SK-N-SH treated with all-trans-retinoic acid at 6 μM for 48 hours (cell line): ENCODE results near the gene LPAR5.

Experiments
- ATAC-seq: fragments of 200-7000 bp; cut with Tn5 transposase; 3 replicates; pipeline ENCODE4 v1.9.1; 2020; ENCODE audit warnings: mild to moderate bottlenecking, moderate library complexity
- ARNTL ChIP-seq: fragments of 450-650 bp; formaldehyde crosslinking; IDR thresholded peaks from 2 replicates; pipeline ENCODE4 v1.5.0; 2020; ENCODE audit warnings: low read depth, mild to moderate bottlenecking, moderate library complexity, borderline replicate concordance
- BACH2 ChIP-seq: fragments of 250-450 bp; sonication (Bioruptor Pico); IDR thresholded peaks from 2 replicates; pipeline ENCODE4 v1.9.0; 2021; ENCODE audit warnings: mild to moderate bottlenecking, borderline replicate concordance
- CREB5 ChIP-seq: fragments of 250-450 bp; sonication (Bioruptor Pico); IDR thresholded peaks from 2 replicates; pipeline ENCODE4 v1.5.1; 2020; ENCODE audit warnings: low read depth, mild to moderate bottlenecking, moderate library complexity
- CSDC2 ChIP-seq: fragments of 250-450 bp; sonication (Bioruptor Pico); IDR thresholded peaks from 2 replicates; pipeline ENCODE4 v1.5.0; 2020; ENCODE audit warnings: mild to moderate bottlenecking, moderate library complexity
- ESRRG ChIP-seq: fragments of 250-450 bp; sonication (Bioruptor Pico); IDR thresholded peaks from 2 replicates; pipeline ENCODE4 v1.6.1; 2021; ENCODE audit warnings: mild to moderate bottlenecking
- GLIS3 ChIP-seq: fragments of 250-450 bp; sonication (Bioruptor Pico); IDR thresholded peaks from 2 replicates; pipeline ENCODE4 v1.5.0; 2020; ENCODE audit warnings: mild to moderate bottlenecking, moderate library complexity
- ISL1 ChIP-seq: fragments of 250-450 bp; sonication (Bioruptor Pico); IDR thresholded peaks from 2 replicates; pipeline ENCODE4 v2.1.2; 2022; ENCODE audit warnings: mild to moderate bottlenecking, moderate library complexity
- OSR1 ChIP-seq: fragments of 250-450 bp; sonication (Bioruptor Pico); IDR thresholded peaks from 2 replicates; pipeline ENCODE4 v1.8.0; 2022; ENCODE audit warnings: moderate library complexity, mild to moderate bottlenecking, inconsistent platforms
- POU6F1 ChIP-seq: fragments of 250-450 bp; sonication (Bioruptor Pico); IDR thresholded peaks from 2 replicates; pipeline ENCODE4 v1.8.0; 2021; ENCODE audit warnings: low read depth, mild to moderate bottlenecking, moderate library complexity, borderline replicate concordance
- PPARA ChIP-seq: fragments of 250-450 bp; sonication (Bioruptor Pico); IDR thresholded peaks from 2 replicates; pipeline ENCODE4 v1.5.0; 2020; ENCODE audit warnings: mild to moderate bottlenecking, borderline replicate concordance
- RARB ChIP-seq: fragments of 250-450 bp; sonication (Bioruptor Pico); IDR thresholded peaks from 2 replicates; pipeline ENCODE4 v1.8.0; 2021; ENCODE audit warnings: mild to moderate bottlenecking, moderate library complexity
- SNAI2 ChIP-seq: fragments of 250-450 bp; sonication (Bioruptor Pico); IDR thresholded peaks from 2 replicates; pipeline ENCODE4 v1.5.0; 2020; ENCODE audit warnings: mild to moderate bottlenecking, moderate library complexity
- TCF4 ChIP-seq: fragments of 250-450 bp; sonication (Bioruptor Pico); IDR thresholded peaks from 2 replicates; pipeline ENCODE4 v1.8.0; 2021; ENCODE audit warnings: mild to moderate bottlenecking, moderate library complexity, borderline replicate concordance
- TOX ChIP-seq: fragments of 250-450 bp; sonication (Bioruptor Pico); IDR thresholded peaks from 2 replicates; pipeline ENCODE4 v1.8.0; 2021; ENCODE audit warnings: mild to moderate bottlenecking, moderate library complexity, borderline replicate concordance
- TSHZ2 ChIP-seq: fragments of 250-450 bp; sonication (Bioruptor Pico); IDR thresholded peaks from 2 replicates; pipeline ENCODE4 v1.5.0; 2020; ENCODE audit warnings: mild to moderate bottlenecking, moderate library complexity
- ZC3H10 ChIP-seq: fragments of 250-450 bp; sonication (Bioruptor Pico); IDR thresholded peaks from 2 replicates; pipeline ENCODE4 v1.5.1; 2021; ENCODE audit warnings: mild to moderate bottlenecking, moderate library complexity
- ZFP3 ChIP-seq: fragments of 250-450 bp; sonication (Bioruptor Pico); IDR thresholded peaks from 2 replicates; pipeline ENCODE4 v1.5.0; 2020; ENCODE audit warnings: mild to moderate bottlenecking, moderate library complexity
- ZFP30 ChIP-seq: fragments of 450-650 bp; formaldehyde crosslinking; IDR thresholded peaks from 2 replicates; pipeline ENCODE4 v1.5.0; 2022; ENCODE audit warnings: mild to moderate bottlenecking, moderate library complexity
- ZNF565 ChIP-seq: fragments of 450-650 bp; formaldehyde crosslinking; conservative IDR thresholded peaks from 2 replicates; pipeline ENCODE4 v1.5.0; 2020; ENCODE audit warnings: low read depth, mild to moderate bottlenecking, moderate library complexity
- ZNF70 ChIP-seq: fragments of 450-650 bp; formaldehyde crosslinking; IDR thresholded peaks from 2 replicates; pipeline ENCODE4 v1.5.0; 2020; ENCODE audit warnings: mild to moderate bottlenecking, moderate library complexity
- ZNF8 ChIP-seq: fragments of 450-650 bp; formaldehyde crosslinking; IDR thresholded peaks from 2 replicates; pipeline ENCODE4 v1.5.0; 2020; ENCODE audit warnings: mild to moderate bottlenecking, moderate library complexity
- TF ChIP-seq, protein P1 (sequence below): fragments of 250-450 bp; sonication (Bioruptor Pico); IDR thresholded peaks from 2 replicates; pipeline ENCODE4 v1.8.0; 2020; ENCODE audit warnings: mild to moderate bottlenecking, moderate library complexity, borderline replicate concordance
- TF ChIP-seq, protein P2 (sequence below): fragments of 250-450 bp; sonication (Bioruptor Pico); IDR thresholded peaks from 2 replicates; pipeline ENCODE4 v1.5.1; 2021; ENCODE audit warnings: mild to moderate bottlenecking, moderate library complexity

The LPAR5 gene

DNA sequence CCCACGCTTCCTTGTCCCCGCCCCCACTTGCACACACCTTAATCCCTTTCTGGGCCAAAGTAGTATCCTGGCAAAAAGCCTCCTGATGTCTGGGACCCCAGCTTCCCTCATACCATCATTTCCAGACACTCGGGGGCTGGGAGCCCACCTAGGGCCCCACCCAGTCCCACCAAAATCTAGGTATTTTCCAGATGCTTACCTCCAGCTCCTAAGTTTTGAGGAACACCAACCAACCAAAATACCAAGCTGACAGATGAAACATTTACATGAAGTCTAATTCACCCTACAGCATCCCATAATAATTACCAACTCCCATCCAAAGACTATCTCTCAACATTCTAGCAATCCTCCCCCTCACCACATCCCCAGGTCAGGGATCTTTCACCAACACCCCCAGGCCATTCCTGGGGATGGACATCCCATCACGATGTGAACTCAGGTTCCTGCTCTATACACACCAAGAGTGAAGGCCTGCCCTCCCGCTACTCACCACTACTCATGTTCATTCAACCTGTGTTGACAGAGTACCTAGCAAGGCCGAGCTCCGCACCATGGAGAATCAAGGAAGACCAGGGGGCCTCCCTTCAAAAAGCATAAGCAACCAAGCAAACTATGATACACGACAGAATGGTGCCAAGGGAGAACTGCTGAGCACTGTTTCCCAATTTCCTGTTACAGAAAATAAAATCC is 27.0 kb downstream of the LPAR5 start:
- TF ChIP-seq ESRRG (CRISPR knock-in tag) (no peak), CREB5 (no peak), ZFP30 (CRISPR knock-in tag) (no peak), TCF4 (CRISPR knock-in tag) (no peak), ARNTL (CRISPR knock-in tag) (no peak), ZFP3 (no peak), ZC3H10 (no peak)
- ATAC-seq = no peak

DNA sequence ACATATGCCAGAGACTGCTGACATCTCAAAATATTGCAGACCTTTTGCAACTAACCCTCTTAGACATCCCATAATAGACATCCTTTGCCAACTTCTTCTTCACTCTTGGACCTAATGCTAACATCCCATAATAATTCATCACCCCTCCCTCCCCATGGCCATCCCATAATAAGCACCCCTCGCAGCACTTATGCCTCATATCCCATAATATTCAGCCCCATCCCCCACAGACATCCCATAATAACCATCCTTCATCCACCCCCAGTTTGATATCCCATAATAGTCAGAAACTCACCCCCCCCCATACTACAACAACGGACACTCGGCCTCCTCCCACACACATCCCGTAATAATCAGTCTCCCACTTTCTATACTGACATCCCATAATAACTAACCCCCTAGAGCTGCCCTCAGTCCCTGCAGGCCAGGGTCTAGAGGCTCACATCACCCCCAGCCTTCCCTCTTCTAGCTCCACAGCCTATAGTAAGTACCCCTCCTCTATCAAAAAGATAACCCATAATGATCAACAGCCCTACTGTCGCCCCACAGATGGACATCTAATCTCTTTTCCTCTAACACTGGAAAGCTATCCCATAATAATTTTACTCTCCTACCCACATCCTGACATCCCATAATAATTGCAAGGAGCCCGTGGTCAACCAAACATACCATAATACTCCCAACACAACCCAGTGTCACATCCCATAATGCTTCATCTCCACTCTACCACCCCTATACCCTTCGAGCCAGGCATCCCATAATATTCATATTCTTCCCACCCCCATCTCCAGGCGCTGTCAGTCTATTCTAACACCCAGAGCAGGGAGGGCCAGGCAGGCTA is 27.8 kb downstream of the LPAR5 start:
- TF ChIP-seq TSHZ2 (peak; percentile 97), CREB5 (0 out of 2 replicates have a peak, but pooled peaks have one; percentile 39), ZC3H10 (peak; percentile 74; the same call in 1 of the 2 replicates), ESRRG (CRISPR knock-in tag) (peak; percentile 89), GLIS3 (CRISPR knock-in tag) (peak; percentile 89), ZNF70 (CRISPR knock-in tag) (peak; percentile 81), ZFP3 (peak; percentile 88), OSR1 (CRISPR knock-in tag) (no peak), TOX (CRISPR knock-in tag) (peak; percentile 69), ZNF565 (peak; percentile 94), BACH2 (peak; percentile 80; the same call in 1 of the 2 replicates), TCF4 (CRISPR knock-in tag) (no peak), PPARA (CRISPR knock-in tag) (peak; percentile 97), SNAI2 (peak; percentile 98), CSDC2 (CRISPR knock-in tag) (peak; percentile 98), RARB (CRISPR knock-in tag) (peak; percentile 70; the same call in 1 of the 2 replicates), ISL1 (CRISPR knock-in tag) (peak; percentile 31; the same call in 1 of the 2 replicates), ARNTL (CRISPR knock-in tag) (peak; percentile 86), POU6F1 (CRISPR knock-in tag) (peak; percentile 75; the same call in 1 of the 2 replicates), ZNF8 (CRISPR knock-in tag) (peak; percentile 67), ZFP30 (CRISPR knock-in tag) (peak; percentile 60; the same call in 1 of the 2 replicates)
- TF ChIP-seq, protein P1, sequence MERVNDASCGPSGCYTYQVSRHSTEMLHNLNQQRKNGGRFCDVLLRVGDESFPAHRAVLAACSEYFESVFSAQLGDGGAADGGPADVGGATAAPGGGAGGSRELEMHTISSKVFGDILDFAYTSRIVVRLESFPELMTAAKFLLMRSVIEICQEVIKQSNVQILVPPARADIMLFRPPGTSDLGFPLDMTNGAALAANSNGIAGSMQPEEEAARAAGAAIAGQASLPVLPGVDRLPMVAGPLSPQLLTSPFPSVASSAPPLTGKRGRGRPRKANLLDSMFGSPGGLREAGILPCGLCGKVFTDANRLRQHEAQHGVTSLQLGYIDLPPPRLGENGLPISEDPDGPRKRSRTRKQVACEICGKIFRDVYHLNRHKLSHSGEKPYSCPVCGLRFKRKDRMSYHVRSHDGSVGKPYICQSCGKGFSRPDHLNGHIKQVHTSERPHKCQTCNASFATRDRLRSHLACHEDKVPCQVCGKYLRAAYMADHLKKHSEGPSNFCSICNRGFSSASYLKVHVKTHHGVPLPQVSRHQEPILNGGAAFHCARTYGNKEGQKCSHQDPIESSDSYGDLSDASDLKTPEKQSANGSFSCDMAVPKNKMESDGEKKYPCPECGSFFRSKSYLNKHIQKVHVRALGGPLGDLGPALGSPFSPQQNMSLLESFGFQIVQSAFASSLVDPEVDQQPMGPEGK = peak; percentile 81
- TF ChIP-seq, protein P2, sequence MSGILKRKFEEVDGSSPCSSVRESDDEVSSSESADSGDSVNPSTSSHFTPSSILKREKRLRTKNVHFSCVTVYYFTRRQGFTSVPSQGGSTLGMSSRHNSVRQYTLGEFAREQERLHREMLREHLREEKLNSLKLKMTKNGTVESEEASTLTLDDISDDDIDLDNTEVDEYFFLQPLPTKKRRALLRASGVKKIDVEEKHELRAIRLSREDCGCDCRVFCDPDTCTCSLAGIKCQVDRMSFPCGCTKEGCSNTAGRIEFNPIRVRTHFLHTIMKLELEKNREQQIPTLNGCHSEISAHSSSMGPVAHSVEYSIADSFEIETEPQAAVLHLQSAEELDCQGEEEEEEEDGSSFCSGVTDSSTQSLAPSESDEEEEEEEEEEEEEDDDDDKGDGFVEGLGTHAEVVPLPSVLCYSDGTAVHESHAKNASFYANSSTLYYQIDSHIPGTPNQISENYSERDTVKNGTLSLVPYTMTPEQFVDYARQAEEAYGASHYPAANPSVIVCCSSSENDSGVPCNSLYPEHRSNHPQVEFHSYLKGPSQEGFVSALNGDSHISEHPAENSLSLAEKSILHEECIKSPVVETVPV (CRISPR knock-in tag) = 0 out of 2 replicates have a peak, but pooled peaks have one; percentile 61
- TF ChIP-seq, all 23 proteins: peak for 21
- ATAC-seq = peak; percentile 3; the same call in 2 of the 3 replicates
